Erythroblast (primary cell): ENCODE data around the gene ZNF628.

ENCODE experiments used
- GATA1 ChIP-seq: IDR thresholded peaks from 2 replicates; pipeline ENCODE4 v1.6.1; 2011; ENCODE audit warnings: low read depth, mild to moderate bottlenecking, control low read depth, low read length, moderate library complexity
- POLR2A ChIP-seq: IDR thresholded peaks from 2 replicates; pipeline ENCODE4 v1.6.1; 2011; ENCODE audit warnings: mild to moderate bottlenecking, low read length

- TF ChIP-seq POLR2A, result no peak
- no peak for TF ChIP-seq GATA1
Measured at GRCh38 chr19:55481148-55481793, 4.9 kb downstream of the ZNF628 start.
